Measurements from ENCODE around the gene MT1H. TPM values are rescaled to one million over a fixed set of nuclear protein-coding genes. Genes with fewer than 3 reads are reported as not detected.

MT1H gene
- total and polyA plus RNA-seq, 9 of the 15 experiments (the other 6 are each of a cell fraction or from before 2014, with no cell fraction given), result 0.13 to 0.37 TPM; not detected in 7

DNA sequence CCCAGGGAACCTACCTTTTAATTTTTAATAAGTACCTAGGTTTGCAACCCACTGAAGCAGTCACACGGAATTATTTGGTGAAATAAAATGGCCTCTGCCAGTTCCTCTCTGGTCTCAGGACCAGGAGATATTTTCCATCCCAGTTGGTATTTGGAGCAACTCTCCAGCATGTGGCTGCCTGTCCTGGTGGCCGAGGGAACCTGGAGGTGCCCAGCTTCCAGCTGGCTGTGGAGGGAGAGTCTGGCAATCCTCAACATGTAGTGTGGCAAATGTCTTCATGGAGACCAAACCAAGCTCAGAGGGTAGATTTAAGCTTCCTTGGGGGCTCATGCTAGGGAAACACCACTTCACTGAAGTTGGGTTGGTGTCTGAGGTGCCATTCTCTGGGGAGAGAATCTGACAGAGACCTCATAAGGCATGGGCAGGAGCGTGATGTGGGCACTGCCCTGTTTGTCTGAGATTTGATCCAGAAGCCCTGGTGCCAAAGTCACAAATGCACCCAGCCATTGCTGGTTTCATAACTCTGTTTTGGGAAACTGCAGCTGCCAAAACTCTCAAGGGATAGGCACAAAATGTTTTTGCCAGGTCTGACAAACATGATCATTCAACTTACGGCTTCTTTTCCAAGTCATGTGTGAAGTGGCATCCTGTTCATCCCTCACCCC lies 15.4 kb downstream of the MT1H start:
- Histone ChIP-seq H3K9me3 (replicated peaks; ENCODE audit: control insufficient read depth, insufficient read depth, low read depth, low read length) (no peaks in the 10 kb centered on the region), H3K9me1 (ENCODE audit: control insufficient read depth, insufficient read depth, low read length) (no peaks in the 10 kb centered on the region), H3K4me2 (ENCODE audit: insufficient read depth, low read length) (no peak overlapping the region), H3K36me3 (ENCODE audit: control insufficient read depth, insufficient read depth, low read length) (no peaks in the 10 kb centered on the region), H3K9ac (ENCODE audit: insufficient read depth in 1 of 2, low read depth in 2 of 2, low read length in 2 of 2) (no peak overlapping the region), H2AFZ (ENCODE audit: low read depth, low read length) (no peak overlapping the region), H4K20me1 (replicated peaks; ENCODE audit: control insufficient read depth, insufficient read depth, low read length) (no peaks in the 10 kb centered on the region), H3K27me3 (ENCODE audit: control insufficient read depth in 2 of 2, insufficient read depth in 2 of 2, low read length in 2 of 2) (peaks cover 7 to 48% of the 10 kb centered on the region in 2 experiments; a peak in 4 of 5 replicates), H3K27ac (ENCODE audit: extremely low read depth, low read depth, low read length) (no peak overlapping the region), H3K4me1 (replicated peaks in 1 of 2; ENCODE audit: control insufficient read depth in 2 of 2, insufficient read depth in 2 of 2, low read length in 2 of 2) (peaks cover 6 to 12% of the 10 kb centered on the region in 2 experiments; a peak in 3 of 5 replicates), H3K79me2 (ENCODE audit: control insufficient read depth, insufficient read depth, low read length) (no peaks in the 10 kb centered on the region), H3K4me3 (no peak overlapping the region)
- WGBS (ENCODE audit: insufficient coverage, low coverage, missing lambda C conversion rate), result 12% methylated on average over 4 of the region's 4 CpGs
- BruUV-seq (replicated peaks), result no TSS peak
- CTCF ChIA-PET (ENCODE audit: low intra/inter-chr PET ratio), result no interaction called here
- FAIRE-seq (no peak), ATAC-seq (no peak), DNase-seq (ENCODE audit: extremely low read depth in 1 of 4, low spot score in 3 of 4) (no peak)
- POLR2A ChIA-PET, result interaction anchor here (0.6 to 0.8 kb wide), 3 partner anchors 9 to 17 kb away, joined by 3 to 4 read pairs (median 4); no protein-coding TSS in a partner anchor
- intact Hi-C loops (cut with micrococcal nuclease) (no loop called here), in situ Hi-C loops (cut with MboI) (no loop called here)
- TF ChIP-seq, protein P1, sequence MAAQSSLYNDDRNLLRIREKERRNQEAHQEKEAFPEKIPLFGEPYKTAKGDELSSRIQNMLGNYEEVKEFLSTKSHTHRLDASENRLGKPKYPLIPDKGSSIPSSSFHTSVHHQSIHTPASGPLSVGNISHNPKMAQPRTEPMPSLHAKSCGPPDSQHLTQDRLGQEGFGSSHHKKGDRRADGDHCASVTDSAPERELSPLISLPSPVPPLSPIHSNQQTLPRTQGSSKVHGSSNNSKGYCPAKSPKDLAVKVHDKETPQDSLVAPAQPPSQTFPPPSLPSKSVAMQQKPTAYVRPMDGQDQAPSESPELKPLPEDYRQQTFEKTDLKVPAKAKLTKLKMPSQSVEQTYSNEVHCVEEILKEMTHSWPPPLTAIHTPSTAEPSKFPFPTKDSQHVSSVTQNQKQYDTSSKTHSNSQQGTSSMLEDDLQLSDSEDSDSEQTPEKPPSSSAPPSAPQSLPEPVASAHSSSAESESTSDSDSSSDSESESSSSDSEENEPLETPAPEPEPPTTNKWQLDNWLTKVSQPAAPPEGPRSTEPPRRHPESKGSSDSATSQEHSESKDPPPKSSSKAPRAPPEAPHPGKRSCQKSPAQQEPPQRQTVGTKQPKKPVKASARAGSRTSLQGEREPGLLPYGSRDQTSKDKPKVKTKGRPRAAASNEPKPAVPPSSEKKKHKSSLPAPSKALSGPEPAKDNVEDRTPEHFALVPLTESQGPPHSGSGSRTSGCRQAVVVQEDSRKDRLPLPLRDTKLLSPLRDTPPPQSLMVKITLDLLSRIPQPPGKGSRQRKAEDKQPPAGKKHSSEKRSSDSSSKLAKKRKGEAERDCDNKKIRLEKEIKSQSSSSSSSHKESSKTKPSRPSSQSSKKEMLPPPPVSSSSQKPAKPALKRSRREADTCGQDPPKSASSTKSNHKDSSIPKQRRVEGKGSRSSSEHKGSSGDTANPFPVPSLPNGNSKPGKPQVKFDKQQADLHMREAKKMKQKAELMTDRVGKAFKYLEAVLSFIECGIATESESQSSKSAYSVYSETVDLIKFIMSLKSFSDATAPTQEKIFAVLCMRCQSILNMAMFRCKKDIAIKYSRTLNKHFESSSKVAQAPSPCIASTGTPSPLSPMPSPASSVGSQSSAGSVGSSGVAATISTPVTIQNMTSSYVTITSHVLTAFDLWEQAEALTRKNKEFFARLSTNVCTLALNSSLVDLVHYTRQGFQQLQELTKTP (IDR thresholded peaks at IDR 0.05; ENCODE audit: low read depth in 1 of 2, partially characterized antibody in 2 of 2), result no peak
- no peak for TF ChIP-seq ZNF707 (CRISPR knock-in tag; conservative IDR thresholded peaks at IDR 0.05)
- no peak for TF ChIP-seq RBM34 (IDR thresholded peaks at IDR 0.05; ENCODE audit: borderline replicate concordance, insufficient read depth, low read length)
- TF ChIP-seq ZSCAN29 (IDR thresholded peaks at IDR 0.05), result no peak
- no peak for TF ChIP-seq ZNF274 (IDR thresholded peaks at IDR 0.05; ENCODE audit: borderline replicate concordance, low read depth, low read length)

Measured in K562 (cell line).